ELF-1 (cell line): ENCODE measurements around the gene C6orf15.

ENCODE experiments used
- DNase-seq: peaks from one replicate; pipeline ENCODE4 v3.0.0-alpha.2; 2016; ENCODE audit warnings: low read depth, low spot score

Gene C6orf15

DNA sequence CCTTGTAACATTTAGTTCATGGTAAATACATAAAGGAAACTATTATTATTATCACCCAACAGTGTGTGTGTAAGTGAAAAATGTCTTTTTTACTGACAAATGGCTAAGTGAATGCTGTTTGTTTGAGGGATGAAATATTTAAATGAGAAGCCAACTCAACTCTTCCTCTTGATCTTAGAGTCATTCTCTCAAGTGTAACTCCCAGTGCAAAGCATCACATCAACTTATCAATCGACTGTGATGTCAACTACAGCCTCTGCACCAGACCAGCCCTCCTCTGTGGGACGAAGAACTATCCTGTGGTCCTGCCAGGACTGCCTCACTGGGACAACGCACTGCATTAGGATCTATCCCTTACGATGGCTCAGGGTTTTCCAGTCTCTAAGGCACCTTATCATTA lies 5.3 kb downstream of the C6orf15 start:
- DNase-seq: no peak

GRCh38 chr6:31103136-31103535 lies 9.2 kb downstream of the C6orf15 start:
- no peak for DNase-seq

GRCh38 chr6:31098449-31098938 lies 13.9 kb downstream of the C6orf15 start:
- no peak for DNase-seq

- DNase-seq: no peak
These were observed 15.7 kb downstream of the C6orf15 start for GRCh38 chr6:31096656-31097055.

DNA sequence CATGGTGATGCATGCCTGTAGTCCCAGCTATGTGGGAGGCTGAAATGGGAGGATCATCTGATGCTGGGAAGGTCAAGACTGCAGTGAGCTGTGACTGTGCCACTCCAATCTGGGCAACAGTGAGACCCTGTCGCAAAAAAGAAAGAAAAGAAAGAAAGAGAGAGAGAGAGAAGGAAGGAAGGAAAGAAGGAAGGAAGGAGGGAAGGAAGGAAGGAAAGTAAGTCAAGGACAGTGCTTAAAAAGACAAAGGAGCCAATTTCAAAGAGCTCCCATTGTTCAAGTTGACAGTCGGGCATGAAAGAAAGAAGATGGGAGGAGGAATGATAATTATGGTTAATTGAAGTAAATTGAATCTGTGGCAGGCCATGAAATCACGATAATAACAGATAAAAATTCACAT lies 16.2 kb downstream of the C6orf15 start:
- no peak for DNase-seq

DNA sequence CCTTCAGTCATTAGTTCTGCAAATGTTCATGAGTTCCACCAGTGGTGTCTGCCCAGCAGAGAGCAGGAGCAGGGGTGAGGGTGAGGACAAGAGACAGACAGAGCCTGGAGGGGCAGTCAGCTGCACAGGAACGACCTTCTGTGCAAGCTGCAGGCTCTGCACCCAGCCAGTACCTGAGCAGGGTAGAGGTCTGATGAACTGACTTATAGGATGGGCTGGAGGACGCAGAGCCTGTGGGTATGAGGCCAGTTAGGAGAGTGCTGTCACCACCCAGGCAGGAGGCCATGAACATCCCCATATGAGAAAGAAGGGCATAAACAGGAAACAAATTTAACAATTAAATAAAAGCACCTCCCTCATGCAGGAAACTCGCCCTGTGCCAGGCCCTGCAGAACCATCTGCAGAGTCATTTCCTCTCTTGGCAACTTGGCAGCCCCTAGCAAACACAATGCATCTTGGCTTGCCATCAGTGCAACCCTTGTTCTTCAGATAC lies 17.9 kb downstream of the C6orf15 start:
- DNase-seq: no peak

DNA sequence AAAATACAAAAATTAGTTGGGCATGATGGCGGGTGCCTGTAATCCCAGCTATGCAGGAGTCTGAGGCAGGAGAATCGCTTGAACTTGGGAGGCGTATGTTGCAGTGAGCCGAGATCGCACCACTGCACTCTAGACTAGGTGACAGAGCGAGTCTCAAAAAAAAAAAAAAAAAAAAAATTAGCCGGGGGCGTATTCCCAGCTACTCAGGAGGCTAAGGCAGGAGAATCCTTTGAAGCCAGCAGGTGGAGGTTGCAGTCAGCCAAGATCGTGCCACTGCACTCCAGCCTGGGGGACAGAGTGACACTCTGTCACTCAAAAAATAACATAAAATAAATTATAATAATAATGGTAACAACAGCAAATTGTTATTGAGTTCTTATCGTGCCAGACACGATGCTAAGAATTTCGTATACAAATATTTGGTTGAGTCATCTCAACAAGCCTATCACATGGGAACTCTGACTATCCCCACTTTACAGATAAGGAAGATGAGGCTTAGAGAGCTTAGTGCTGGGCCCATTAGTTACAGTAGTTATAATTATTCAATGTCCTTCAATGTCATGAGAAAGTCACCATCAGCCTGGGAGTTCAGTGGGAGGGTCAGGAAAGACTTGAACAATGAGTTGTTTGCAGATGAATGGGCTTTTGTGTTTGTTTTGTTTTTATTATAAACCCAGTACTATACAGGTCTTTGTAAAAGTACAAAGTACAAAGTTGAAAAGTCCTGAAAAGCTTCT lies 19.4 kb downstream of the C6orf15 start:
- peak; percentile 47 for DNase-seq

DNA sequence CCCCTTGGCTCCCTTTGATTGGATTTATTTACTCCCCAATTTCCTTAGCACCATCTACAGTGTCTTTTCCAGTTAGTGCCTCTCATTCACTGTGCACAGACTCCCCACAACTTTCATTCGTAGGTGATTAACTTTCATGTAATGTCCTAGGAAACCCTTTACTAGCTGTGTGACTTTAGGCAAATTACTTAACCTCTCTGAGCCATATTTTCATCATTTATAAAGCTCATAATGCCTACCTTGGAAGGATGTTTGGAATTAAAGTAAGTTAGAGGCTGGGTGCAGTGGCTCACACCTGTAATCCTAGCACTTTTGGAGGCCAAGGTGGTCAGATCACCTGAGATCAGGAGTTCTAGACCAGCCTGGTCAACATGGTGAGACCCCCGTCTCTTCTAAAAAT lies 20.1 kb downstream of the C6orf15 start:
- DNase-seq: no peak

GRCh38 chr6:31091680-31092079 lies 20.7 kb downstream of the C6orf15 start:
- DNase-seq: no peak

GRCh38 chr6:31090973-31091364 lies 21.4 kb downstream of the C6orf15 start:
- DNase-seq: no peak

GRCh38 chr6:31090275-31090972 lies 22.0 kb downstream of the C6orf15 start:
- no peak for DNase-seq

DNA sequence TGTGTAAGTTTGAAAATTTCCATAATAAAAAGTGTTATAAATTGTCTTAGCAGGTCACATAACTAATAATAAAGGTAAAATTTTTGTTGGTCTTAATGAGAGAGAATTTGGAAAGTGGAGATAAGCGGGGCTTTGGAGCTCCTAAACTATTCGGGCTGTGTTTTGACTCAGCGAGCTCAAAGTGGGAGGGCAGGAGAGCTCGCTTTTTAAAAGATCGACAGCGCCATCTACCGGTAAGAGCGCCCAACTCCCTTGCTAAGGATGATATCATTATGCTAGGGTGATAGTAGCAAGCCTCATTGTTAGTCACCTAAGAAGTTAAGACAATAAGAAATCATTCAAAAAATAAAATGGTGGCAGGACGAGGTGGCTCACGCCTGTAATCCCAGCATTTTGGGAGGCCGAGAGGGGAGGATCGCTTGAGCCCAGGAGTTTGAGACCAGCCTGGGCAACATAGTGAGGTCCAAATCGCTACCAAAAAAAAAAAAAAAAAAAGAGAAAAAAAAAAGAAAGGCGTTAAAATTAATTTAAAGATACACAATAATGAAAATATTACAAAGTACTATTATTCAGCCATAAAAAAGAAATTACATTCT lies 24.8 kb downstream of the C6orf15 start:
- peak; percentile 88 for DNase-seq

DNA sequence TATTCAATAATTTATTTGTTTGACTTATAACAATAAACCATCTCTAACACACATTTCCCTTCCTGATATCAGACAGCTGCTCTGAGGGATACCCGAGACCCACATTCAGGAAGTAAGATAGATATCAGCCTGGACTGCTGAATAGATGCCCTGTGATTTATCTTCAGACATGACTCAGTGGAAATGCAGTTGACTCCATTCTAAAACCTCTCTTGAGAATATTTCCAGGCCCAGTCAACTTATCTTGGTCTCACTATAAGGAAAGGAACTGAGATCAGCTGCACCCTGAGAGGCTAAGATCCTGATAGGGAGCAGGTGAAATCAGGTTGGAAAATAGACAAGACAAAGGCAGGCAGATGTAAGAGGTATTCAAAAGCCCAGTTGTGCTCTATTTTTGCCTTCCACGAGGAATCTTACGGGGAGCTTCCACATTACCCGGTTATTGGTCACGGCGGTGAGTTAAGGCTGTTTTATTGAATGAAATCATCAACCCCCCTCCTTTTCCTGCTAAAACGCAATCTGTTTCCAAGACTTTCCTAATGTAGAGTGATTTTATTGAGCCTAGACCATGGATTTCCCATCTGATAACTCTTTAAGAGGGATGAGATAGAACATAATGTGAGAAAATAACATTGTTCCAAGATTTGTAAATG lies 25.5 kb downstream of the C6orf15 start:
- DNase-seq: no peak

DNA sequence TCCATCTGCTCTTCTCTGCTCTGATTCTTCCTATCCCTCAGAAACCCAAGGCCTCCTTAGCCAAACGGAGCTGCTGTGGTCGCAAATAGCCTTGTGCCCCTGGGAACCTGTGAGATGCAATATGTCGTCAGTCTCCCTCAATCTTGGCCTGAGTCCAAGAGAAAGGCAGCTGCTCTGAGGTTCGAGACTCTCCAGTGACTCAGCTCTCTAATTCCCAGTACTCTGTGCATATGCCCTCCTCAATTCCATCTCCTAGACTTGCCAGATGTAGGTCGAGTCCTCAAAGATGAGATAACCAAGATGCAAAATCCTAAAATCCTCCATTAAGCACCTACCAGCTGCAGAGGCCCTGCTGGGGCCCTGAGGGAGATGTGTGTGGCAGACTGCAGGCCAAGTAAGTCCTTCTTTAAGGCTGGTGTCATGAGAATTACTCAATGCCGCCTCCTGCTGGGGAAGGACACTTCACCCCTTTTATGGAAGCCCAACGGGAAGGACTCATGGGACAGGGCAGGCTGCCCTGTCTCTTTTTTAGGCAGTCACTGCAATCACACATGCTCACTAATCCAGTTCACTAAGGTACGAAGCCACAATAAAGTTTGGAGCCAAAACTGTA lies 28.5 kb downstream of the C6orf15 start:
- DNase-seq: peak; percentile 83

- no peak for DNase-seq
These were observed 30.5 kb downstream of the C6orf15 start for GRCh38 chr6:31081872-31082271.

GRCh38 chr6:31079656-31080261 lies 32.6 kb downstream of the C6orf15 start:
- peak; percentile 81 for DNase-seq

GRCh38 chr6:31076611-31077010 lies 35.8 kb downstream of the C6orf15 start:
- no peak for DNase-seq

- no peak for DNase-seq
These were observed 36.8 kb downstream of the C6orf15 start for GRCh38 chr6:31075528-31075927.

DNA sequence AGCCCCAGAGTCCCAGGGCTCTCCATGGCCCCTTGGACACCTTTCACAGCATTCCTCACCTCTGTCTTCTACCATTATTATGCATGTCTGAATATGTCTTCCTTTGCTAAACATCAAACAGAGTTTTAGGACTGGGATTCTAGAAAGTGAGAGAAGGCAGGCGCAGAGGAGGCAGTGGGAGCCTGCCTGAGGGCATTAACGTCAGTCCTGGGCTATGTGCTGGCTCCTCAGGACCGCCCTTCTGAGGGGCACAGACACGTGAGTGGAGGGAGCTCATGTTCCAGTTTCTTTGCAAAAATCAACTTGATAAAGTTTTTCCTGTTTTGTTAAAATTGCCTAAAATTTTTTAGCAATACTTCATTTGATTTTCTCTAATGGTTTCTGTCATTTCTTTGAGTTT lies 38.0 kb downstream of the C6orf15 start:
- peak; percentile 73 for DNase-seq

DNA sequence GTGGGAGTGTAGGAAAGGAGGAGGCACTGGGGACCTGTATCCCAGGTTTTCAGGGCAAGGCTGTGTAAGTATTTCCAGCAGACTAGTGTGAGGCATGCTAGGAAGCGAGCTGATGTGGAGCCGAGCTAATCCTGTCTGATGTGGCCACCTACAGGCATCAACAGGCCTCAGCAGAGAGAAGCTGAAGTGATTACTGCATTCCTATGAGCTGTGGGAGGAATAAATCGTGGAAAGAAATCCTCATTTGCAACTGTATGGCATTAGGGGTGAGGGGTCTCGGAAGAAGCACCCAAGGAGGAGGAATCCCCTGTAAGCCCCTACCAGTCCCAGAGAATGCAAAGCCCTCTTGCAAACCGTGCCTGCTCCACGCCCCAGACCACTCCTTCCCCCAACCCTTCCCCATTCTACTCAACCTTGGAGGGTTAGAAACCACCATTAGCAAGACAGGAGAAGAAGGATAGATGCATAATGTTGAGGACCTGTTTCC lies 41.6 kb downstream of the C6orf15 start:
- DNase-seq: peak; percentile 82
